Globus pallidus (tissue), 1 donor: ENCODE results near the gene LRRC70.

Source experiments
- DNase-seq: peaks from one replicate; pipeline ENCODE4 v3.0.0-alpha.2; 2015; ENCODE audit warnings: low spot score

LRRC70 gene

GRCh38 chr5:62574599-62574998 is 4.0 kb upstream of the LRRC70 start:
- no peak for DNase-seq

GRCh38 chr5:62575066-62575465 is 3.6 kb upstream of the LRRC70 start:
- DNase-seq: no peak

GRCh38 chr5:62575489-62575888 is 3.1 kb upstream of the LRRC70 start:
- no peak for DNase-seq

- DNase-seq: no peak
Observed at GRCh38 chr5:62576570-62577170, 1.9 kb upstream of the LRRC70 start.

GRCh38 chr5:62577488-62577887 is 1.1 kb upstream of the LRRC70 start:
- DNase-seq: no peak

GRCh38 chr5:62579761-62580160 is 1.1 kb downstream of the LRRC70 start:
- no peak for DNase-seq

GRCh38 chr5:62581836-62582597 is 3.4 kb downstream of the LRRC70 start:
- DNase-seq: no peak

- no peak for DNase-seq
Observed at GRCh38 chr5:62584391-62584790, 5.8 kb downstream of the LRRC70 start.

GRCh38 chr5:62585306-62585705 is 6.7 kb downstream of the LRRC70 start:
- DNase-seq: no peak

GRCh38 chr5:62585751-62586150 is 7.1 kb downstream of the LRRC70 start:
- no peak for DNase-seq

- no peak for DNase-seq
Observed at GRCh38 chr5:62587737-62588136, 9.1 kb downstream of the LRRC70 start.

- no peak for DNase-seq
Observed at GRCh38 chr5:62588668-62589067, 10.0 kb downstream of the LRRC70 start.

GRCh38 chr5:62589504-62589903 is 10.9 kb downstream of the LRRC70 start:
- no peak for DNase-seq

- DNase-seq: no peak
Observed at GRCh38 chr5:62590387-62590786, 11.8 kb downstream of the LRRC70 start.

- no peak for DNase-seq
Observed at GRCh38 chr5:62592558-62592957, 13.9 kb downstream of the LRRC70 start.

- no peak for DNase-seq
Observed at GRCh38 chr5:62593331-62593730, 14.7 kb downstream of the LRRC70 start.

- DNase-seq: no peak
Observed at GRCh38 chr5:62594364-62594984, 15.9 kb downstream of the LRRC70 start.

GRCh38 chr5:62596096-62596495 is 17.5 kb downstream of the LRRC70 start:
- DNase-seq: no peak

GRCh38 chr5:62596691-62597090 is 18.1 kb downstream of the LRRC70 start:
- DNase-seq: no peak

- DNase-seq: no peak
Observed at GRCh38 chr5:62597314-62597713, 18.7 kb downstream of the LRRC70 start.

- no peak for DNase-seq
Observed at GRCh38 chr5:62600560-62601252, 22.1 kb downstream of the LRRC70 start.

- no peak for DNase-seq
Observed at GRCh38 chr5:62603934-62604333, 25.3 kb downstream of the LRRC70 start.

GRCh38 chr5:62605638-62606037 is 27.0 kb downstream of the LRRC70 start:
- DNase-seq: no peak
